AG04450 (cell line): Measurements from ENCODE around the gene CACNA1C. TPM values are rescaled to one million over a fixed set of nuclear protein-coding genes. Genes with fewer than 3 reads are reported as not detected.

Experiments used
- CTCF ChIA-PET: fragments of 300-600, 350-600 bp; formaldehyde crosslinking; extraction: SDS; loops from one replicate; lab custom pipeline; 2022; ENCODE audit warnings: antibody characterized with exemption, inconsistent platforms; lab: Charles Lee
- POLR2A ChIA-PET: fragments of 350-600 bp; formaldehyde crosslinking; extraction: SDS; loops from one replicate; lab custom pipeline; 2021; ENCODE audit warnings: antibody characterized with exemption, inconsistent platforms; lab: Yijun Ruan, JAX
- DNase-seq: peaks from one replicate; pipeline ENCODE4 v3.0.0-alpha.2; 2011; ENCODE audit warnings: low read depth, low spot score
- H3K27ac ChIP-seq: one replicate; pipeline ENCODE4 v1.5.1; 2012; ENCODE audit warnings: low read depth, low read length, control low read depth
- H3K27me3 ChIP-seq: one replicate; pipeline ENCODE4 v1.6.0; 2012; ENCODE audit warnings: low read length; ENCODE audit not compliant: control insufficient read depth, insufficient read depth
- H3K4me3 ChIP-seq: 2 replicates; pipeline ENCODE4 v1.5.1; 2011; ENCODE audit warnings: mild to moderate bottlenecking, low read depth, low read length, control low read depth
- H3K9me3 ChIP-seq: 2 replicates; pipeline ENCODE4 v1.5.1; 2012; ENCODE audit warnings: low read length; ENCODE audit not compliant: control insufficient read depth, insufficient read depth
- polyA plus RNA-seq: library from polyadenylated mRNA; depleted of rRNA; stranded (reverse); fragments of >200 nt; gene quantifications from 2 replicates; pipeline ENCODE4 v1.2.3, GENCODE V29; 2011
- TF ChIP-seq, protein P1 (sequence below): IDR thresholded peaks from 2 replicates; pipeline ENCODE4 v1.5.1; 2011; ENCODE audit warnings: low read depth, low read length, control low read depth, inconsistent platforms

CACNA1C gene
- polyA plus RNA-seq, 1 experiment, result 5.9 TPM

DNA sequence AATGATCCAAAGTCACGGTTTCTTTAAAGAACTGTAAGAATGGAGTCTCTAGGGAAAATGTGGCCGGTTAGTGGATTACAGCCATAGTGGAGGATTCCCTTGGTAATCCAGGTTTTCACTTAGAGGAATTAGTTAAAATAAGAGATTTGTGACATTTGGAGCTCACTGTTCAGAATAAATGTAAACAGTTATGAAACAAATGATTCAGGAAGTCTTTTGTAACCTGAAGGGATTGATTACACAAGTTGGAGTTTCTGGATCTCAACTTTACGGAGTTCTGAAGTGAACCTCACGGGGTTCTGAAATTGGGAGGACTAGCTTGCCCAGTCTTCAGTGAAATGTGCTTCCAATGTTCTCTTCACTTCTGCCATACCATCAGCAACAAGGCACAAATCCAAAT, 507.6 kb downstream of the CACNA1C start:
- H3K4me3 ChIP-seq, result no peak overlapping the region
- ChIA-PET CTCF (interaction anchor here (0.9 kb wide), 1 partner anchor 23 kb away, joined by 3 read pairs; no protein-coding TSS in a partner anchor), POLR2A (no interaction called here)
- no peaks in the 10 kb centered on the region for H3K9me3 ChIP-seq
- DNase-seq, result no peak
- H3K27ac ChIP-seq, result no peak overlapping the region
- TF ChIP-seq, protein P1, sequence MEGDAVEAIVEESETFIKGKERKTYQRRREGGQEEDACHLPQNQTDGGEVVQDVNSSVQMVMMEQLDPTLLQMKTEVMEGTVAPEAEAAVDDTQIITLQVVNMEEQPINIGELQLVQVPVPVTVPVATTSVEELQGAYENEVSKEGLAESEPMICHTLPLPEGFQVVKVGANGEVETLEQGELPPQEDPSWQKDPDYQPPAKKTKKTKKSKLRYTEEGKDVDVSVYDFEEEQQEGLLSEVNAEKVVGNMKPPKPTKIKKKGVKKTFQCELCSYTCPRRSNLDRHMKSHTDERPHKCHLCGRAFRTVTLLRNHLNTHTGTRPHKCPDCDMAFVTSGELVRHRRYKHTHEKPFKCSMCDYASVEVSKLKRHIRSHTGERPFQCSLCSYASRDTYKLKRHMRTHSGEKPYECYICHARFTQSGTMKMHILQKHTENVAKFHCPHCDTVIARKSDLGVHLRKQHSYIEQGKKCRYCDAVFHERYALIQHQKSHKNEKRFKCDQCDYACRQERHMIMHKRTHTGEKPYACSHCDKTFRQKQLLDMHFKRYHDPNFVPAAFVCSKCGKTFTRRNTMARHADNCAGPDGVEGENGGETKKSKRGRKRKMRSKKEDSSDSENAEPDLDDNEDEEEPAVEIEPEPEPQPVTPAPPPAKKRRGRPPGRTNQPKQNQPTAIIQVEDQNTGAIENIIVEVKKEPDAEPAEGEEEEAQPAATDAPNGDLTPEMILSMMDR, result no peak
- no peaks in the 10 kb centered on the region for H3K27me3 ChIP-seq

- POLR2A ChIA-PET, result no interaction called here
- no peaks in the 10 kb centered on the region for H3K27me3 ChIP-seq
- no peak for DNase-seq
- no peak overlapping the region for H3K4me3 ChIP-seq
- TF ChIP-seq, protein P1, result no peak
- no peaks in the 10 kb centered on the region for H3K9me3 ChIP-seq
- H3K27ac ChIP-seq, result no peak overlapping the region
- CTCF ChIA-PET, result interaction anchor here (1.0 kb wide), 1 partner anchor 22 kb away, joined by 3 read pairs; no protein-coding TSS in a partner anchor
These were observed 508.6 kb downstream of the CACNA1C start for GRCh38 chr12:2561367-2561766.

- ChIA-PET CTCF (no interaction called here), POLR2A (no interaction called here)
- no peak overlapping the region for H3K4me3 ChIP-seq
- TF ChIP-seq, protein P1, result no peak
- H3K27ac ChIP-seq, result no peak overlapping the region
- no peaks in the 10 kb centered on the region for H3K27me3 ChIP-seq
- H3K9me3 ChIP-seq, result no peaks in the 10 kb centered on the region
- no peak for DNase-seq
These were observed 509.6 kb downstream of the CACNA1C start for GRCh38 chr12:2562400-2562799.

DNA sequence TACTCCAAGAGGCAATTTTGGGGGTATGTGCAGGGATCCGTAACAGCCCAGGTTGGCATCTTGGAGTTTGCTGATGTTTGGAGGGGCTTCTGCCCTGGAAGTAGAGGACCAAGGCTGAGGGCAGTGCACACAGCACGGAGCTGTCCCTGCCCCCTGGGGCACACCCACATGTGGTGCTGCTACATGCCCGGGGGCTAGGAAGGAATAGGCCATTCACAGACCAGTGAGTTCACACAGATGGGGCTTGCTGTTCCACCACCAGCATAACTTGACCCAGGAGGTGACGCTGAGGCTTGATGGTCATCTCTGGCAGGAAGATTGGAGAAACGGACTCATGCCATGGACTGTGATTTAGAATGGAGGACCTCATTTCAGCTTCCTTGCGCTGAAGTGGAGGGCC, 510.9 kb downstream of the CACNA1C start:
- TF ChIP-seq, protein P1, result no peak
- H3K9me3 ChIP-seq, result no peaks in the 10 kb centered on the region
- ChIA-PET CTCF (no interaction called here), POLR2A (no interaction called here)
- H3K27me3 ChIP-seq, result no peaks in the 10 kb centered on the region
- H3K27ac ChIP-seq, result no peak overlapping the region
- H3K4me3 ChIP-seq, result no peak overlapping the region
- no peak for DNase-seq

GRCh38 chr12:2566161-2566560, 513.4 kb downstream of the CACNA1C start:
- ChIA-PET POLR2A (no interaction called here), CTCF (no interaction called here)
- no peak overlapping the region for H3K4me3 ChIP-seq
- TF ChIP-seq, protein P1, result no peak
- peaks cover 3% of the 10 kb centered on the region for H3K27me3 ChIP-seq
- H3K27ac ChIP-seq, result no peak overlapping the region
- no peaks in the 10 kb centered on the region for H3K9me3 ChIP-seq
- DNase-seq, result no peak
